HT-29 (cell line): ENCODE measurements around the gene SCUBE1. TPM values are rescaled to one million over a fixed set of nuclear protein-coding genes. Genes with fewer than 3 reads are reported as not detected.

Experiments
- DNase-seq: peaks from one replicate; pipeline ENCODE4 v3.0.0-alpha.2; 2015; ENCODE audit warnings: low spot score
- total RNA-seq: library from RNA; depleted of rRNA; stranded (reverse); fragments of >200 nt; shearing (Covaris generic); gene quantifications from 2 replicates; pipeline ENCODE4 v1.2.3, GENCODE V29; 2014

Gene SCUBE1
- total RNA-seq, 1 experiment from 2014 or later, result 0.03 TPM

GRCh38 chr22:43179146-43179910 lies 163.8 kb downstream of the SCUBE1 start:
- no peak for DNase-seq

- DNase-seq, result no peak
These were observed 165.7 kb downstream of the SCUBE1 start for GRCh38 chr22:43177479-43177878.

GRCh38 chr22:43176090-43176489 lies 167.1 kb downstream of the SCUBE1 start:
- no peak for DNase-seq

- no peak for DNase-seq
These were observed 168.1 kb downstream of the SCUBE1 start for GRCh38 chr22:43174941-43175531.

GRCh38 chr22:43173976-43174720 lies 169.0 kb downstream of the SCUBE1 start:
- DNase-seq, result no peak

GRCh38 chr22:43173566-43173965 lies 169.6 kb downstream of the SCUBE1 start:
- DNase-seq, result no peak

- DNase-seq, result no peak
These were observed 171.0 kb downstream of the SCUBE1 start for GRCh38 chr22:43172191-43172590.

- no peak for DNase-seq
These were observed 171.6 kb downstream of the SCUBE1 start for GRCh38 chr22:43171607-43172006.

GRCh38 chr22:43171019-43171491 lies 172.1 kb downstream of the SCUBE1 start:
- DNase-seq, result no peak

- DNase-seq, result no peak
These were observed 173.1 kb downstream of the SCUBE1 start for GRCh38 chr22:43170131-43170480.

- DNase-seq, result no peak
These were observed 173.7 kb downstream of the SCUBE1 start for GRCh38 chr22:43169310-43170130.

GRCh38 chr22:43168471-43169309 lies 174.5 kb downstream of the SCUBE1 start:
- DNase-seq, result no peak

- DNase-seq, result no peak
These were observed 176.1 kb downstream of the SCUBE1 start for GRCh38 chr22:43167001-43167589.

- no peak for DNase-seq
These were observed 176.8 kb downstream of the SCUBE1 start for GRCh38 chr22:43166132-43166930.

- no peak for DNase-seq
These were observed 178.5 kb downstream of the SCUBE1 start for GRCh38 chr22:43164636-43165035.

GRCh38 chr22:43163241-43163795 lies 179.9 kb downstream of the SCUBE1 start:
- no peak for DNase-seq

GRCh38 chr22:43162412-43163150 lies 180.6 kb downstream of the SCUBE1 start:
- DNase-seq, result no peak

- no peak for DNase-seq
These were observed 182.6 kb downstream of the SCUBE1 start for GRCh38 chr22:43160497-43161126.
